Kasumi-1 (cell line): Measurements from ENCODE around the gene HYOU1.
"Not testable (repeated sequence)": the region's sequence is repeated elsewhere in the genome, so short reads cannot be mapped to it uniquely, and the experiment has no call there.

ENCODE experiments used
- DNase-seq, 2 experiments: peaks; one replicate each; lab custom pipeline; 2025; lab: John Stamatoyannopoulos, UW

HYOU1 gene

DNA sequence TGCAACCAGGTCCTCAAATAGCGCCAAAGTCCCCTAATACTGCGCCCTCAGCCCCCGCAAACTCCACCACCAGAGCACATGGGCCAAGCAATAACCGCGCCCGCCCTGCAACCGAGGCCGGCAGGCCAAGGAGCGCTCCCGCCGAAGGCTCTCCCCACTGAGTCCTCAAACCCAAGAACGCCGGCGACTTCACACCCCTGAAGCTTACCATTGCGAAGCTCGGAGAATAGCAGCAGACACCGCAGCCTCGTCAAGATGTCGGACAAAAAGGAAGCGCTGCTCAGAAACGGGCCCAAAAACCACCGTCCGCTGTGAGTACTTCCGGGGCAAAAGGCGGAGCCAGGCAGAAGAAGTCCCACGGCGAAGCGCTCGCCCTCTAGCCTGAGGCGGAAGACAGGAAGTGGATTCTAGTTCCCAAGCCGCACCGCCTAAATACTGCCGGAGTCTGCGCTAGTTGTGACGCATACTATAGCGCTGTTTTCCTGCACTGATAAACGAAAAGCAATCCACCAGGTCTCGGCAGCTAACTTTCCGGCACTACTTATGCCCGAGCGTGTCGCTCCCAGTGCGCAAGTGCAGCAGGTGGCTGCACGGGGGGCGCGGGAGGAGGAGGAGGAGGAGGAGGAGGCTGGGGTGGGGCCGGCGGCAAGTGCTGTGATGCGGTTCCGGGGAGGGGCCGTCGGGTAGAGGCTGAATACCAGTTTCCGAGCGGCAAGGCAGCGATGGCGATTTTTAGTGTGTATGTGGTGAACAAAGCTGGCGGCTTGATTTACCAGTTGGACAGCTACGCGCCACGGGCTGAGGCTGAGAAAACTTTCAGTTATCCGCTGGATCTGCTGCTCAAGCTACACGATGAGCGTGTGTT, 38.7 kb downstream of the HYOU1 start, which contains the start of the genes RPS25 and TRAPPC4:
RPS25 (minus strand) TSS at position 270 of the 865 bp plus-strand sequence; CDS start at position 211, 59 bp downstream.
TRAPPC4 (plus strand) TSS at position 693 of the 865 bp plus-strand sequence; CDS start at position 723, 30 bp downstream.
- peak; percentile 98 for DNase-seq

DNA sequence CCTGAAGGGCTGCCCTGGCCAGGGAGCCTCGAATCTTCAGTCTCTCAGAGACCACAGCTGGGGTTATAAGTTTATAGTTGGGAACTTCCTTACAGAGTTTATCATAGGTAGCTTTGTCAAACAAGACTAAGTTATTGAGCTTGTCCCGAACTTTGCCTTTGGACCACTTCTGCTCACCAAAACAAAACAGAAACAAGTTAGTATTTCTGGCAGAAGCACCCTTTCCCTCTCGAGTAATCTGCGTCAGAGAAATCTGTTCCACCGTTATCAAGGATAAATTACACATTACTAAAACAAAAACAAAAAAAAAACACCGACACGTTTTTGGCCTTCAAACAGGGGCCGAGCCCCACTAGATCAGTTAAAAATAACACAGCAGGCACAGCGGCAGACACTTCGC, 39.6 kb downstream of the HYOU1 start:
- DNase-seq: not testable (repeated sequence)

DNA sequence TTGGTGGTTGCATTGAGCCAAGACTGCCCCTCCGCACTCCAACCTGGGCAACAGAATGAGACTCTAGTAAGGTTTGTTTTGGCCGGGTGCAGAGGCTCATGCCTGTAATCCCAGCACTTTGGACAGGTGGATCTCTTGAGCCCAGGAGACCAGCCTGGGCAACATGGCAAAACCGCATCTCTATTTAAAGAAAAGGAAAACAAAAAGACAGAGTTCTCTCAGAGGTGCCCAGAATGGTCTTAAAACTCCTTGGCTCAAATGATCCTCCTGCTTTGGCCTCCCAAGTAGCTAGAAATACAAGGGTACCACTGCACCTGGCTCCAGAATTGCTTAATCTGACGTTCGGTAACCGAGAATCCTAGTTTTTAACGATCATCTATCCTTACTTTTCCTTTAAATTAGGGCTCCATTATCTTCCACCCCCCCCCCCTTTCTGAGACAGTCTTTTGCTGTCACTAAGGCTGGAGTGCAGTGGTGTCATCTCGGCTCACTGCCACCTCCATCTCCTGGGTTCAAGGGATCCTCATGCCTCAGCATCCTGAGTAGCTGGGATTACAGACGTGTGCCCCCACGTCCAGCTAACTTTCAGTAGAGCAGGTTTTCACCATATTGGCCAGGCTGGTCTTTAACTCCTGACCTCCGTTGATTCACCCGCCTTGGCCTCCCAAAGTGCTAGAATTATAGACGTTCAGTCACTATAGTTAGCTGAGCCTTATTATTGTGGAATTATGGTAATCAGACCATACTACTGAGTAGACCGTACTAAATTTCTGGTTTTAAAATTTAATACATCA, 40.6 kb downstream of the HYOU1 start:
- no peak for DNase-seq

DNA sequence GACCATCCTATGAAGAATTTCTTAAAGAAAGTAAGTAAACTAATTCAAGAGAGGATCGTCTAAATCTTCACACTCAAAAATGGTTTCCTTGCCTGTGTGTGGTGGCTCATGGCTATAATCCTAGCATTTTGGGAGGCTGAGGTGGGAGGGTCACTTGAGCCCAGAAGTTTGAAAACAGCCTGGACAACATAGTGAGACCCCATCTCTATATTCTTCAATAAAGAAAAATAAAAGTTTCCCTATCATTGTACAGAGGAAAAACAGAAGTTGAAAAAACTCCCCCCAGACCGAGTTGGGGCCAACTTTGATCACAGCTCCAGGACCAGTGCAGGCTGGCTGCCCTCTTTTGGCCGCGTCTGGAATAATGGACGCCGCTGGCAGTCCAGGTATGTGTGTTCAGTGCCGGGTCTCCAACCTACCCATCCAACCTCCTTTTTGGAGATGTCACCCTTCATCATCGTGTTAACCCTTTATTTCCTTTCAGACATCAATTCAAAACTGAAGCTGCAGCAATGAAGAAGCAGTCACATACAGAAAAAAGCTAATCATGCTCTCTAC, 41.9 kb downstream of the HYOU1 start:
- DNase-seq: no peak

DNA sequence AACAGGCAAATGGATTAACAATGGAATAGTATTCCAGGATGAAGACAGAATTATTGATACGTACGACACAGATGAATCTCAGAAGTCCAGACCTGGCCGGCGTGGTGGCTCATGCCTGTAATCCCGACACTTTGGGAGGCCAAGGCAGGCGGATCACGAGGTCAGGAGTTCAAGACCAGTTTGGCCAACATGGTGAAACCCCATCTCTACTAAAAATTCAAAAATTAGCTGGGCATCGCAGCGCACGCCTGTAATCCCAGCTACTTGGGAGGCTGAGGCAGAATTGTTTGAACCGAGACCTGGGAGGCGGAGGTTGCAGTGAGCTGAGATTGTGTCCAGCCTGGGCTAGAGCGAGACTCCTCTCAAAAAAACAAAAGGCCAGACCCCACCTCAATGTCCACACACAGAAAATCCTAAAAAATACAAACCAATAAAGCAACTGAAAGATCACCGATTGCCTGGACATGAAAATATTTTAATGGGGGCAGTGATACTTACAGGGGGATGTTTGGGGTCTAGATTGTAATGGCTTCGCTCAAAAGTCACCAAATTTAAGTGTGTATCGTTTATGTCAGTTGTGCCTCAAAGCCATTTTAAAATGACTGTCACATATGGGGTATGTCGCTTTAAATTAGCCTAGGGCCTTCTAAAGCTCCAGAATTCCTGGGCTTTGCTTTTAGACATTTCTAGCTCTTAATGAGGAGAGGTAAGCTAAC, 42.6 kb downstream of the HYOU1 start:
- no peak for DNase-seq

DNA sequence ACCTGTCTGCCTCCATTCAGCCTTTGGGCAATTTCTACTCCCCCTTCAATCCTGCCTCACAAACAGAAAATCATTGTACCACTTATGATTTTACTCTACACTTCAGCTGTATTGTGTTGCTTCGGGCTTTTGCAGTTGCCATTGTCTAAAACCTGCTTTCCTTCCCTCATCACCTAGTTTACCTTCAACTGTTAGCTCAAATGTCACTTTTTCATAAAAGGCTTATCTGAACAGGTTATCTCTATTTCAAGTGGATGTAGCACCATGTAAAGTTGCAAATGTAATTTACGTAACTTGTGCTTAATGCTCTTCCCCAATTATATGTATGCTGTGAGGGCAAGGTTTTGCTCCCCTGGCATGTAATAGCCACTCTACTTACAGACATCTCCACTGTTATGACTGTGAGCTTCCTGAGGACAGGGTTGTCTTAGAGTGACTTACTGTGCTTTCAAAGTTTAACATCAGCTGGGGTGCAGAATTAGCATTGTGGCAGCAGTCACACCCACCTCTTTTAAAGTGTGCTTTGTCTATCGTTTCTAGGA, 44.3 kb downstream of the HYOU1 start:
- DNase-seq: no peak

DNA sequence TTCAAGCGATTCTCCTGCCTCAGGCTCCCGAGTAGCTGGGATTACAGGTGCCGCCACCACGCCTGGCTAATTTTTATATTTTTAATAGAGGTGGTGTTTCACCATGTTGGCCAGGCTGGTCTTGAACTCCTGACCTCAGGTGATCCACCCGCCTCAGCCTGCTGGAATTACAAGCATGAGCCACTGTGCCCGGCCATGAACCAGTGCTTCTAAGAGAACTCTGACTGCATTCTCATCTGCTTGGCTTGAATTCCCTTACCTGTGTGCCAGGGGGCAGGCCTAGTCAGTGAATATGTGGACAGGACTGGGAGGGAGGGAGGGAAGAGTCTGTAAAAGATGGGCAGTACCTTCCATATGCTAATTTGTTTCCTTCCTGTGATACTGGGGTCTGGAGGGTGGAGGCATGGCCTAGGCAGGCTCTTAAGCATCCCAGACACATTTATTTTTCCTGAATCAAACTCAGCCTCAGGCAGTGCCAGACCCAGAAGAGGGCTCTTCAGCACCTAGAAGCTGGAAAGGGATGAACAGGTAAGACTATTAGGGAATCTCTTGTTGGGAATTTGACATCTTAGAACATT, 45.4 kb downstream of the HYOU1 start:
- no peak for DNase-seq

DNA sequence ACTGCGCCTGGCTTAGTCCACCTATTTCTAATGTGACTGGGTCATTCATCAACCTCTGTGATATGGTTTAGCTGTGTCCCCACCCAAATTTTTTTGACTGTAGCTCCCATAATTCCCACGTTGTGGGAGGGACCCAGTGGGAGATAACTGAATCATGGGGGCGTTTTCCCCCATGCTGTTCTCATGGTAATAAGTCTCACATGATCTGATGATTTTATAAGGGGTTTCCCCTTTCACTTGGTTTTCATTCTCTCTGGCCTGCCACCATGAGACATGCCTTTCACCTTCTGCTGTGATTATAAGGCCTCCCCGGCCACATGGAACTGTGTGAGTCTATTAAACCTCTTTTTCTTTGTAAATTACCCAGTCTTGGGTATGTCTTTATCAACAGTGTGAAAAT, 50.3 kb downstream of the HYOU1 start:
- DNase-seq: no peak

DNA sequence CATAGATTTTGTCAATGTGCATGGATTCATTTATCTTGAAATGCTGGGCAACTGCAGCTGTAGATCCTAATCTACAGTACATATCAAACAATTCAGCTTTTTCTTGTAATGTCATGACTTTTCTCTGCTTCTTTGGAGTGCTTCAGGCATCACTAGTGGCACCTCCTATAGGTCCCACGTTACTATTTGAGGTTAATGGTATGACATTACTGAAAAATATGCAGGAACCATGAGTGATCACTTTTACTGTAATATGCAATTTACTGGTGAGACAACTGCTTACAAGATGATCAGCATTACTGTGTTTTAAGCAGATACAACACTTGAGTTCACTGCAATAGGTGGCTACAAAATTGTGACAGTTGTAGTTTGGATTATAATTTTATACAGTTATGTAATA, 56.1 kb downstream of the HYOU1 start:
- no peak for DNase-seq

DNA sequence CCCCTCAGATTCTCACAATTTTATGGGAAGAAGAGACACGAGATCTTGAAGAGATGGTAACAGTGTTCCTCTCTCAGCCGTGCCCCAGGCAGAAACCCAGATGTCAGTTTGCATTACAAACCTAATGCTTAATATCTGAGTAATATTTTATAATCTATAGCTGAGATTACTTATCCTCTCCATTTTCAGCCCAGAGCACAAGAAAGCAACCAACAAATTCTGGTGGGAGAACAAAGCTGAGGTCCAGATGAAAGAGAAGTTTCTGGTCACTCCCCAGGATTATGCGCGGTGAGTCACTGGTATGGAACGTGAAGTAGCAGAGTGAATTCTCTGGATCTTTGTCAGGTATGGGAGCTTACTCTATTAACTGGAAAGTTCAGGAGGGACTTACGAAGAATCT, 58.2 kb downstream of the HYOU1 start:
- no peak for DNase-seq

DNA sequence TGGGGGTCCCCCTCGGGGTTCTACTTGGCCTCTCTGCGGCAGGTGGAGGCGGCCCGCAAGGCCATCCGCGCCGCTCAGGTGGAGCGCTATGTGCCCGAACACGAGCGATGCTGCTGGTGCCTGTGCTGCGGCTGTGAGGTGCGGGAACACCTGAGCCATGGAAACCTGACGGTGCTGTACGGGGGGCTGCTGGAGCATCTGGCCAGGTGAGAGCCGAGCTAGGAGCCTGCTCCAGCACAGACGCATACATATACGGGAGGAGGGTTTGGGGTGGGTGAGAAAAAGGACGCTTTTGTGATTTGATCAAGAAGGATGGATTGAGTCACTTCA, 58.7 kb downstream of the HYOU1 start:
- no peak for DNase-seq

DNA sequence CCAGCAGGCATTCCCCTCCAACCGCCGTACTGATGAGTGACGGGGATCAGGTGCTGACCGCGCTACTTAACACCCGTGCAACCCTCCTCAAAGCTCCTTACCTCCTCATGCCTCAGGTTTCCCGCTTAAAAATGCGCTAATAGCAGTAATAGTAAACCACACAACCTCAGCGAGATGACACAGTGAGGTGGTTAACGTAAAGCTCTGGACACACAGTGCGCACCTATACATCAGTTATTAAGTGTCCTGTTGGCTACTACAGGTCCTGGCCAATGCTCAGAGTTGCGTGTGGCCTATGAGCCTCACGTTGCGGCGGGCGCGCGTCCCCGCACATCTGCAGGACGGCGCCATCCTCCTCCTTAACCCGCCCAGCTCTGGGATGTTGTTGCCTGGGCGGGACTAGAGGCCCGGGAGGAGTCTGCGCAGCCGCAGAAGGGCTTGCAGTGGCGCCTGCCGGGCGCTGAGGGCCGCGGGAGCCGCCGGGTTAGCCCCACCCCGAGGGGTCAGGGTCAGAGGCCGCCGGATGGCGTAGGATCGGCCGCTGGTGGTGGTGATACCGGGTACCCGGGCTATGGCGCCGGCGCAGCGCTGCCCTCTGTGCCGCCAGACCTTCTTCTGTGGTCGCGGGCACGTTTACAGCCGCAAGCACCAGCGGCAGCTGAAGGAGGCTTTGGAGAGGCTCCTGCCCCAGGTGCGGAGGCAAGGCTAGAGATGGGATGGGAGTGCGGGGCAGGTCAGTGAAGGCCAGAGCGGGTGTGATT, 59.2 kb downstream of the HYOU1 start, which contains the start of gene CENATAC:
CENATAC (plus strand) TSS at position 512 of the 761 bp plus-strand sequence; CDS start at position 572, 60 bp downstream.
- peak; percentile 89 for DNase-seq

DNA sequence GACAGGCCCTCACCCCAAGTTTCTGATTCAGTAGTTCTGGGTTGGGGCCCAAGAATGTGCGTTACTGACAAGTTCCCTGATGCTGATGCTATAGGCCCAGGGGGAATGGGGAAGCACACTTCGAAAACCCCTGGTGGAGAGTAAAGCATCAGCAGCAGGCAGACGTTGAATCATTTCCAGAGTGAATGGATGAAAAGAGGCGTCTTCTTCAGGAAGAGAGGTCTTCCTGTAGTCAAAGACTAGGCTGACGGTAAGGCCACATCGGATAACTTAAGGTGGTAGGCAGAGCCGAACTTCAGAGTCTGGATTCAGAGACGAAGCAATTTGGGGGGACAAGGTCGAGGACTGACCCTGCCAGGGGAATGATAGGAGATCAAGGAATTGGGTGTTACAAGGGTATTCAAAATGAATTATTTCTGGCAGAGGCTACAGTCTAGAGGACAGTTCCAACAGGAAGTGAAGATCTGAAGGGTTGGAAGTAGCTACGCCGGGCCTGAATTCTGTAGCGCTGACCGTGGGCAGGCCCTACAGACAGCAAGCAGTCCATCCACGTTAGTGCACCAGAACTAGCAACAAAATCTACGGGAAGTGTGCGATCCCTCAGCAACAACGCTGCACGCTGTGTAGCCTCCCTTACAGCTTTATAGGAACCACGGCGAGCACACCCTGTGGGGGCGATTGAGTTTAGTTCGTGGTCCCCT, 59.9 kb downstream of the HYOU1 start:
- peak; percentile 81 to 85 for DNase-seq
